GM12872 (cell line): ENCODE measurements around the gene NKPD1.

Experiments used
- CTCF ChIP-seq: IDR thresholded peaks from 3 replicates; pipeline ENCODE4 v1.5.1; 2011; ENCODE audit warnings: low read depth, mild to moderate bottlenecking, low read length, moderate library complexity; ENCODE audit not compliant: insufficient read depth

NKPD1 gene

DNA sequence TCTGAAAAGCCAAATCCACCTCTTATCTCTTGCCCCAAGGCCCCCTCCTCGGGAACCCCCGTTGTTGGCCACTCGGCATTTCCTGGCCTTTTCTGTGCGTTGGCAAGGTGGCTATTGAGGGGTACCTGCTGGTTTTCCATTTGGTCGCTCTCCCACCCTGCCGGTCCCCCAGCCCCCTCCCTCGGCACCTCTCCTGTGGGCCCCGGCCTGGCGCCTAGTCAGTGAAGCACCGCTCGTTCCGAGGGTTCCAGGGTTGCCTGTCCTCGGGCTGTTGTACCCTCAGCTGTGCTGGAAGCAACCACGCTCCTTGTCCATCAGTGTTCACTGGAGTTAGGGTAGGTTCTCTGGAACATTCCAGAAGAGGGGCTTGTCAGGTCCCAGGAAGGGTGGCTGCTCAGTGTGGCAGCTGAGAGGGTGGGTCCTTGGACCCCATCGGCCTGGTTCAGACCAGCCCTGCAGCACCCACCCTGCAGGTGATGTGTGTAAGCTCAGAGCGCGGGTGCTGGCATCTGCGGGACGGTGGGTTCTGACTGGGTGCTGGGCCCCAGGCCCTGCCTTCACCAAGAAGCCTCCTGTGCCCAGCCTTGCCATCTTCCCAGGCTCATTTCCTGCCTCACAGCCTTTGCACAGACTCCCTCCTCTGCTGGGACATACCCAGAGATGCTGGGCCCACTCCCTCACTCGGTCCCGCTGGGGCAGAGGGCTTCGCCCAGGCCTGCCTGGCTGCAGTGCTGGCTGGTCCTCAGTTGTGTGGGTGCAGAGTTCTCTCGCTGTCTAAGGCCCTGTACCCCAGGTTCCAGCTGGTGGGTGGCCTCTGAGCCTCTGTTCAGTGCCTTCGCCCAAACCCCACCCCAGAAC, 21.3 kb downstream of the NKPD1 start:
- TF ChIP-seq CTCF: no peak

DNA sequence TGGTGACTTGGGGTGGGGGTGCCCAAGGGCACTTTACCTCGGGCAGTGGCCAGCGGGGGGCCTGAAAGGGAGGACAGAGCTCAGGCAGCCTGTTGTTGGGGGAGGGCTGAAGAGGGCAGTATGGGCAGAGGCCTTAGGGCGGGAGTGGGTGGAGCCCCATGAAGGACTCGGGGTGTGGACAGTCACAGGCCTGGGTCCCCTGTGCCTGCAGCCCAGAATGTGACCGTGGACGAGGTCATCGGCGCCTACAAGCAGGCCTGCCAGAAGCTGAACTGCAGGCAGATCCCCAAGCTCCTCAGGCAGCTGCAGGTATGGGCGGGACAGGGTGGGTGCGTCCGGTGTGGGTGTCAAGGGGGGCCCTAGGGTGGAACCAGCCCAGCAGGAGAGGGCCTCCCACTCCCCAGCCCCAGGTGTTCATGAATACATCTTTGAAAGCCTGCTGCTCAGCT, 22.5 kb downstream of the NKPD1 start:
- TF ChIP-seq CTCF: no peak

DNA sequence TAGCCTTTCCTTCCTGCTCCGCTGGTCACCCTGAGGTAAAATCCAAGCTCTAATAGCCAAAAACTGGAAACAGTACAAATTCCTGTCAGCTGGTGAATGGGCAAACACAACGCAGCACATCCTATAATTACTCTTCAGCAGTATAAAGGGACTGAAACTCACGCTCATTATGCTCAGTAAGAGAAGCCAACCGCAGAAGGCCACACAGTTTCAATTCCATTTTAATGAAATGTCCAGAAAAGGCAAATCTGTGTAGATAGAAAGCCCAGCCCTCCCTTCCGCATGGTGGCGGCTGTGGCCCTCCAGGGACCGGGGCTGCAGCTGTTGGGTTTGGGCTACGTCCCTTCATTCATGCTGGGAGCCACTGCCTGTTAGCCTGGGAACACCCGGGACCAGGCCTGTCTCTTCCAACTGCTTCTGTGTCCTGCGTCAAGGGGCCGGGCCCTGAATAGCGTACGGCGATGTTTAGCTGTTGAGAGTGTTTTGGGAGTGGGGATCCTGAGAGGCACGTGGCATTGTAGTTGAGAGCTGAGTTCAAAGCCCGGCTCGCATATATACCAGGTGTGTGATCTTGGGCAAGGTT, 23.5 kb downstream of the NKPD1 start:
- TF ChIP-seq CTCF: 0 out of 3 replicates have a peak, but pooled peaks have one; percentile 17

- TF ChIP-seq CTCF: no peak
Measured at GRCh38 chr19:45136507-45137178, 24.1 kb downstream of the NKPD1 start.

DNA sequence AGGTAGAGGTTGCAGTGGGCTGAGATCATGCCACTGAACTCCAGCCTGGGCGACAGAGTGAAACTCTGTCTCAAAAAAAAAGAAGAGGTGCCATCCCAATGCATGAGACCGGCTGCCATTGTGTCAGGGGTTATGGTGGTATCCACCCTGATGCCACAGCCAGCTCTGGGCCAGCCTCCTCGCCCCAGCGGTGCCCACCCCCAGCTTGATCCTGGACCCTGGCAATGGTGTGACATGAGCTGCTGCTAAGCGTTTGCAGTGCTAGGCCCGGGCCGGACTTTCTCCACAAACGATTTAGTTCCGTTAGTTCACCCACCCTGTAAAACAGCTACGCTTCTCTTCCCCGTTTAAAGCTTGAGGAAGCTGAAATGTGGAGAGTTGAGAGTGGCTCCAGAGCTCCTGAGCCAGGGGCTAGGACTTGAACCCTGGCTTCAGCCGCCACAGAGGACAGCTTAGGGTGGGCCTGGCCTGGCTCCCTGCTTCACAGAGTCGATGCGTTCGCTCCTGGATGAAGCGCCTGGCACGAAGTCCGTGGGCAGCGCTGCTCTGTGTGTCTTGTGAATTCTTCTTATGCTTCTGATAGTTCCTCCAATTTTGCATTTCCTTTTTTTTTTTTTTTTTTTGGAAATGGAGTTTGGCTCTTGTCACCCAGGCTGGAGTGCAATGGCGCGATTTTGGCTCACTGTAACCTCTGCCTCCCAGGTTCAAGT, 25.5 kb downstream of the NKPD1 start:
- no peak for TF ChIP-seq CTCF

- no peak for TF ChIP-seq CTCF
Measured at GRCh38 chr19:45133661-45134060, 27.1 kb downstream of the NKPD1 start.
